ENCODE measurements around the gene VPS25.
"Not testable (repeated sequence)": the region's sequence is repeated elsewhere in the genome, so short reads cannot be mapped to it uniquely, and the experiment has no call there.

The VPS25 gene

GRCh38 chr17:42773290-42774035 is at the start of gene VPS25:
Gene VPS25 (plus strand): TSS chr17:42773449. CDS start chr17:42773476, 27 bp downstream.
- DNase-seq = peak; percentile 82

GRCh38 chr17:42723636-42724035 is 49.6 kb upstream of the VPS25 start:
- no peak for DNase-seq

GRCh38 chr17:42725143-42725542 is 48.1 kb upstream of the VPS25 start:
- DNase-seq = no peak

GRCh38 chr17:42740699-42741098 is 32.5 kb upstream of the VPS25 start:
- DNase-seq = no peak

- DNase-seq = not testable (repeated sequence)
These were observed 30.3 kb upstream of the VPS25 start for GRCh38 chr17:42742916-42743315.

GRCh38 chr17:42743595-42744282 is 29.5 kb upstream of the VPS25 start:
- DNase-seq = no peak

- DNase-seq = peak; percentile 73
These were observed 28.9 kb upstream of the VPS25 start for GRCh38 chr17:42744283-42744805.

GRCh38 chr17:42744806-42745617 is 28.2 kb upstream of the VPS25 start, which contains the start of gene EZH1:
Gene EZH1 (minus strand): TSS chr17:42745040. CDS start chr17:42728941, 16,099 bp downstream.
- peak; percentile 92 for DNase-seq

- DNase-seq = no peak
These were observed 24.9 kb upstream of the VPS25 start for GRCh38 chr17:42748202-42748907.

GRCh38 chr17:42748908-42749798 is 24.1 kb upstream of the VPS25 start:
- DNase-seq = no peak

GRCh38 chr17:42750739-42751344 is 22.4 kb upstream of the VPS25 start:
- no peak for DNase-seq

GRCh38 chr17:42751628-42752027 is 21.6 kb upstream of the VPS25 start:
- DNase-seq = no peak

GRCh38 chr17:42754782-42755181 is 18.5 kb upstream of the VPS25 start:
- no peak for DNase-seq

- DNase-seq = no peak
These were observed 13.1 kb upstream of the VPS25 start for GRCh38 chr17:42759982-42760651.

GRCh38 chr17:42760652-42761581 is 12.3 kb upstream of the VPS25 start, which contains the start of gene RAMP2:
Gene RAMP2 (plus strand): TSS chr17:42761227. CDS start chr17:42761262, 35 bp downstream.
- peak; percentile 13 for DNase-seq

GRCh38 chr17:42761638-42762037 is 11.6 kb upstream of the VPS25 start:
- no peak for DNase-seq

GRCh38 chr17:42766124-42766523 is 7.1 kb upstream of the VPS25 start:
- DNase-seq = no peak

GRCh38 chr17:42767512-42767911 is 5.7 kb upstream of the VPS25 start:
- DNase-seq = no peak

- DNase-seq = not testable (repeated sequence)
These were observed 5.2 kb upstream of the VPS25 start for GRCh38 chr17:42768006-42768405.

All from activated naive CD4-positive, alpha-beta T cell treated with Interleukin-2 at 50 U/mL for 16 hours (primary cell).